ENCODE results near the gene FHIT.
"Not testable (repeated sequence)": the region's sequence is repeated elsewhere in the genome, so short reads cannot be mapped to it uniquely, and the experiment has no call there.

The FHIT gene

DNA sequence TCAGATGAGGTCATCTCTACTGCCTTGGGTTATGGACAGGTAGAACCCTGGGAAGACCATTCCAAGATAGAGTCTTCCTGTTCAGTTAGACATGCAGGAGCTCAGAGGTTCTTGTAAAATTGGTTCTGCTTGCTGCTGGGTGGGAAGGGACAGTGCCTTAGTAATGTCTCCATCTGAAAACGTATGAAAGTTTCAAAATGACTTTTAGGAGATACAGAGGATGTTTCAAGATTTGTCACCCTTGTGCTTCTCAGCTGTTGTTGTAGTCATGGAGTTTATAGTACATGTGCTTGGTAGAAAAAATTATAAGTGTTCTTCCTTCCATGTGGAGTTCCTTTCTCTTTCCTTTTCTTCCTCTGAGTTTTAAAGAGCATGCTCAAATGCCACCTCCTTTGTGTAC, 1316.2 kb downstream of the FHIT start:
- Histone ChIP-seq H3K27me3 (no peaks in the 10 kb centered on the region), H3K27ac (no peak overlapping the region), H3K4me1 (no peaks in the 10 kb centered on the region), H3K9me3 (no peaks in the 10 kb centered on the region), H3K4me3 (no peak overlapping the region), H3K36me3 (no peaks in the 10 kb centered on the region)
- DNase-seq = no peak
- intact Hi-C loops (cut with DNase I; ENCODE audit: low total_unique reads) = no loop called here
- TF ChIP-seq, protein P1, sequence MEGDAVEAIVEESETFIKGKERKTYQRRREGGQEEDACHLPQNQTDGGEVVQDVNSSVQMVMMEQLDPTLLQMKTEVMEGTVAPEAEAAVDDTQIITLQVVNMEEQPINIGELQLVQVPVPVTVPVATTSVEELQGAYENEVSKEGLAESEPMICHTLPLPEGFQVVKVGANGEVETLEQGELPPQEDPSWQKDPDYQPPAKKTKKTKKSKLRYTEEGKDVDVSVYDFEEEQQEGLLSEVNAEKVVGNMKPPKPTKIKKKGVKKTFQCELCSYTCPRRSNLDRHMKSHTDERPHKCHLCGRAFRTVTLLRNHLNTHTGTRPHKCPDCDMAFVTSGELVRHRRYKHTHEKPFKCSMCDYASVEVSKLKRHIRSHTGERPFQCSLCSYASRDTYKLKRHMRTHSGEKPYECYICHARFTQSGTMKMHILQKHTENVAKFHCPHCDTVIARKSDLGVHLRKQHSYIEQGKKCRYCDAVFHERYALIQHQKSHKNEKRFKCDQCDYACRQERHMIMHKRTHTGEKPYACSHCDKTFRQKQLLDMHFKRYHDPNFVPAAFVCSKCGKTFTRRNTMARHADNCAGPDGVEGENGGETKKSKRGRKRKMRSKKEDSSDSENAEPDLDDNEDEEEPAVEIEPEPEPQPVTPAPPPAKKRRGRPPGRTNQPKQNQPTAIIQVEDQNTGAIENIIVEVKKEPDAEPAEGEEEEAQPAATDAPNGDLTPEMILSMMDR (IDR thresholded peaks at IDR 0.05) = no peak

DNA sequence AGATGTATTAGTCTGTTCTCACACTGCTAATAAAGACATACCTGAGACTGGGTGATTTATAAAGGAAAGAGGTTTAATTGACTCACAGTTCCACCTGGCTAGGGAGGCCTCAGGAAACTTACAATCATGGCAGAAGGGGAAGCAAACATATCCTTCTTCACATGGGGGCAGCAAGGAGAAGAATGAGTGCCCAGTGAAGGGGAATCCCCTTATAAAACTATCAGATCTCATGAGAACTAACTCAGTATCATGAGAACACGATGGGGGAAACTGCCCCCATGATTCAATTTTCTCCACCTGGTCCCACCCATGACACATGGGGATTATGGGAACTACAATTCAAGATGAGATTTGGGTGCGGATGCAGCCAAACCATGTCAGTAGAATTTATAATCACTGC, 1316.7 kb downstream of the FHIT start:
- intact Hi-C loops (cut with DNase I; ENCODE audit: low total_unique reads); H3K4me3 ChIP-seq; H3K27me3 ChIP-seq; H3K27ac ChIP-seq; H3K36me3 ChIP-seq; H3K4me1 ChIP-seq; H3K9me3 ChIP-seq; DNase-seq: not testable (repeated sequence)

DNA sequence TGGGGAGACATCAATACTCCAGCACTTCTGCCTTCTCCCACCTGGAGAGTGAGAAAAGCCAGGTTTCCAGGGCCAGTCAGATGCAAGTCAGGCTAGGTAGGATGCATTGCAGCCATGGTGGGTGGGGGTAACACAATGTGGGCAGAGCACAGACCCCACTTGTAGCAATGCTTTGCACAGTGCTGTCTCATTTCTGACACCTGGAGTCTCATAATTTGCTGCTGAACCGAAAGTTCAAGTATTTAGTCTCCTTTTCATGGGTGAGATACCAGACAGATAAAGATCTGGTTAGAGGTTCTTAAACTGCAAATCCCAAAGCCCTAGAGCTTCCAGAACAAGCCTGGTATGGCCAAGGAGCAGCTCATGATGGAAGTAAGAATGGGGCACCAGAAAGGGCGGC, 1321.1 kb downstream of the FHIT start:
- TF ChIP-seq, protein P1 (IDR thresholded peaks at IDR 0.05) = no peak
- Histone ChIP-seq H3K4me1 (no peaks in the 10 kb centered on the region), H3K27me3 (no peaks in the 10 kb centered on the region), H3K9me3 (no peaks in the 10 kb centered on the region), H3K4me3 (no peak overlapping the region), H3K27ac (no peak overlapping the region), H3K36me3 (no peaks in the 10 kb centered on the region)
- DNase-seq = no peak
- intact Hi-C loops (cut with DNase I; ENCODE audit: low total_unique reads) = no loop called here

DNA sequence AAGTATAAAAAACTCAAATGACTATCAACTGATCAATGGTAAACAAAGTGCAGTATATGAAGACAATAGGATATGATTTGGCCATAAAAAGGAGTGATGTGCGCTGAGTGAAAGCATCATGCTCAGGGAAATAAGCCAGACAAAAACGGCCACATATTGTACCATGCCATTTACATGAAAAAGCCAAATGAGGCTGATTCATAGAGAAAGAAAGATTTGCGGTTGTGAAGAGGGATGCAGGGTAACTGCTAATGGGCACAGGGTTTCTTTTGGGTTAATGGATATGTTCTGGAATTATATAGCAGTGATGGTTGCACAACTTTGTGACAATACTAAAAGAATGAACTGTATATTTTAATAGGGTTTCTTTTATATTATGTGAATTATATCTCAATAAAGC, 1324.2 kb downstream of the FHIT start:
- TF ChIP-seq, protein P1 (IDR thresholded peaks at IDR 0.05) = no peak
- H3K9me3 ChIP-seq = no peaks in the 10 kb centered on the region
- intact Hi-C loops (cut with DNase I; ENCODE audit: low total_unique reads) = no loop called here

DNA sequence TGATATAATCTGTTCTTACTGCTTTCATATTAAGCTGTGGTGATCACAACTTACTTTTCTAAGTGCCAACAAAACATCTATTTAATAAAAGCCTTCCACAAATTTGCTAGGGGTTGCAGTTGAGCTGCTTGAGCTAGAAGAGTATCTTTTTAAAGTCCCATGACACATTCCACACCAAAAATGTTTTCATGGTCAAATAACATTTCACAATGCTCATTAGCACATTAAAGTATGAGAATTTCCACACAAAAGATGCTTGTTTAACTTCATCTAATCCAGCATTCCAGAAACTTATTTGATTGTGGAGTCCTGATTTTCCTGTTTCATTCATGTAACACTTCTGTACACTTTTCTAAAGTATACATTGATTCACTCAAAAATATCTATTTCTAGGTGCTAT, 1325.3 kb downstream of the FHIT start:
- Histone ChIP-seq H3K4me1 (no peaks in the 10 kb centered on the region), H3K27ac (no peak overlapping the region), H3K9me3 (no peaks in the 10 kb centered on the region), H3K36me3 (no peaks in the 10 kb centered on the region), H3K4me3 (no peak overlapping the region), H3K27me3 (no peaks in the 10 kb centered on the region)
- intact Hi-C loops (cut with DNase I; ENCODE audit: low total_unique reads) = no loop called here
- no peak for DNase-seq
- TF ChIP-seq, protein P1 (IDR thresholded peaks at IDR 0.05) = no peak

More for the DNA sequence above, 1324.2 kb downstream of the FHIT start:
- Histone ChIP-seq H3K4me3 (no peak overlapping the region), H3K4me1 (no peaks in the 10 kb centered on the region), H3K27me3 (no peaks in the 10 kb centered on the region), H3K36me3 (no peaks in the 10 kb centered on the region), H3K27ac (no peak overlapping the region)
- no peak for DNase-seq

DNA sequence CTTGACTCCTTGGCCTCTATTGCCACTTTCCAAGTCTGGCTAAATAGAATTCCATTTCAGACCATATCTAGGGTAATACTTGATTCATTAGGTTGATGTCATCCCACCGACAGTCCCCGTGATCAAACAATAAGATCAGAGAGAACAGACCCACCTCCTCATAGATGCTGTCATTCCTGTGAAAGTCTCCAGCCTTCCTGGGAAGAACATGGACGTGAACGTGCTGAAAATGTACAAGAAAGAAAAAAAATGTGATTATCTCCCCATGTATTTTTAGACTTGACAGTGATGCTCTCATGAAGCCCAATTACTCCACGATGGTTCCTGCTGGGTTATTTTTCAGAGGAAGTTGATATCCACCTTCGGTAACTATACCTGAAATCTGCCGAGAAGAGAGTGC, 1329.1 kb downstream of the FHIT start:
- intact Hi-C loops (cut with DNase I; ENCODE audit: low total_unique reads) = no loop called here

More for the DNA sequence above, 1329.1 kb downstream of the FHIT start:
- no peaks in the 10 kb centered on the region for H3K9me3 ChIP-seq
- DNase-seq = no peak
- no peak overlapping the region for H3K27ac ChIP-seq
- no peak overlapping the region for H3K4me3 ChIP-seq
- no peaks in the 10 kb centered on the region for H3K4me1 ChIP-seq
- TF ChIP-seq, protein P1 (IDR thresholded peaks at IDR 0.05) = no peak
- no peaks in the 10 kb centered on the region for H3K36me3 ChIP-seq
- no peaks in the 10 kb centered on the region for H3K27me3 ChIP-seq

Data from tibial artery (tissue), 4 donors.